SK-N-SH (cell line): ENCODE results near the gene TNFSF13. TPM values are rescaled to one million over a fixed set of nuclear protein-coding genes. Genes with fewer than 3 reads are reported as not detected.

Source experiments
- CTCF ChIA-PET: fragments of 300-600, 350-600 bp; formaldehyde crosslinking; extraction: SDS; loops from one replicate; lab custom pipeline; 2021; lab: Yijun Ruan, JAX
- POLR2A ChIA-PET: fragments of 350-600 bp; sonication (Branson Sonifier 250); formaldehyde crosslinking; extraction: SDS; loops from one replicate; lab custom pipeline; 2020; ENCODE audit warnings: antibody characterized with exemption, inconsistent platforms; lab: Yijun Ruan, JAX
- DNase-seq: peaks from one replicate; pipeline ENCODE4 v3.0.0; 2012
- H2AFZ ChIP-seq: fragments of 200-600 bp; sonication (generic); 2 replicates; pipeline ENCODE4 v1.8.1; 2016; ENCODE audit warnings: antibody characterized with exemption, mild to moderate bottlenecking, low read depth
- H3F3A ChIP-seq: fragments of 200-600 bp; sonication (generic); replicated peaks from 2 replicates; pipeline ENCODE3; 2016; ENCODE audit warnings: antibody characterized with exemption, mild to moderate bottlenecking; ENCODE audit not compliant: insufficient read depth
- H3K27ac ChIP-seq, 2 experiments: fragments of 200-500 bp in 1 of 2; fragments of 200-600 bp in 1 of 2; sonication (Bioruptor generic) in 1 of 2; sonication (generic), shearing (Covaris generic) in 1 of 2; 2 replicates each; pipeline versions ENCODE4 v1.5.1 to v1.6.1; 2014 to 2016; ENCODE audit warnings: low read depth in 2 of 2, inconsistent platforms in 1 of 2, low read length in 1 of 2, mild to moderate bottlenecking in 1 of 2, mixed read lengths in 1 of 2
- H3K27me3 ChIP-seq: fragments of 200-600 bp; sonication (generic), shearing (Covaris generic); 2 replicates; pipeline ENCODE4 v1.6.1; 2016; ENCODE audit warnings: mixed run types; ENCODE audit not compliant: insufficient read depth
- H3K36me3 ChIP-seq, 2 experiments: fragments of 200-500 bp in 1 of 2; fragments of 200-600 bp in 1 of 2; sonication (Bioruptor generic) in 1 of 2; sonication (generic) in 1 of 2; replicated peaks in 1 of 2; 2 replicates each; pipeline versions ENCODE3 to v1.5.1; 2014 to 2016; ENCODE audit warnings: low read length in 1 of 2, mild to moderate bottlenecking in 1 of 2; ENCODE audit not compliant: insufficient read depth in 2 of 2, control insufficient read depth in 1 of 2
- H3K4me1 ChIP-seq, 2 experiments: fragments of 200-500 bp in 1 of 2; fragments of 200-600 bp in 1 of 2; sonication (Bioruptor generic) in 1 of 2; sonication (generic), shearing (Covaris generic) in 1 of 2; 2 replicates each; pipeline versions ENCODE4 v1.5.1 to v1.6.1; 2014 to 2016; ENCODE audit warnings: low read depth in 1 of 2, low read length in 1 of 2, mixed run types in 1 of 2; ENCODE audit not compliant: insufficient read depth in 2 of 2, control insufficient read depth in 1 of 2
- H3K4me2 ChIP-seq: fragments of 200-600 bp; sonication (generic), shearing (Covaris generic); 2 replicates; pipeline ENCODE4 v1.6.1; 2017; ENCODE audit warnings: mixed run types
- H3K4me3 ChIP-seq, 2 experiments: fragments of 200-500 bp in 1 of 2; fragments of 200-600 bp in 1 of 2; sonication (Bioruptor generic) in 1 of 2; sonication (generic), shearing (Covaris generic) in 1 of 2; 2 replicates each; pipeline versions ENCODE4 v1.5.1 to v1.8.1; 2014 to 2016; ENCODE audit warnings: low read depth in 2 of 2, inconsistent platforms in 1 of 2, low read length in 1 of 2, mild to moderate bottlenecking in 1 of 2, mixed read lengths in 1 of 2, moderate library complexity in 1 of 2
- H3K79me2 ChIP-seq: fragments of 200-600 bp; sonication (generic); 2 replicates; pipeline ENCODE4 v1.8.1; 2017; ENCODE audit warnings: mild to moderate bottlenecking; ENCODE audit not compliant: insufficient read depth
- H3K9ac ChIP-seq: fragments of 200-600 bp; sonication (generic); 2 replicates; pipeline ENCODE4 v1.6.1; 2017; ENCODE audit warnings: mixed run types
- H3K9me2 ChIP-seq: fragments of 200-600 bp; sonication (generic); 2 replicates; pipeline ENCODE4 v1.6.1; 2017; ENCODE audit warnings: mixed run types
- H3K9me3 ChIP-seq: fragments of 200-600 bp; sonication (generic); 2 replicates; pipeline ENCODE4 v1.6.1; 2017; ENCODE audit warnings: mixed run types, mild to moderate bottlenecking, moderate library complexity
- H4K20me1 ChIP-seq: fragments of 200-600 bp; sonication (generic); 2 replicates; pipeline ENCODE4 v1.6.1; 2017; ENCODE audit warnings: mild to moderate bottlenecking, mixed run types; ENCODE audit not compliant: insufficient read depth
- CHD2 ChIP-seq: fragments of 150-350 bp; IDR thresholded peaks from 2 replicates; pipeline ENCODE4 v1.6.1; 2018; ENCODE audit warnings: low read length; ENCODE audit not compliant: partially characterized antibody
- EP300 ChIP-seq, 2 experiments: IDR thresholded peaks; 2 replicates each; pipeline versions ENCODE4 v1.4.0 to v1.6.1; 2012; ENCODE audit warnings: borderline replicate concordance in 1 of 2, low read depth in 1 of 2, low read length in 1 of 2
- FOXJ3 ChIP-seq: sonication (generic); formaldehyde crosslinking; IDR thresholded peaks from 2 replicates; pipeline ENCODE4 v1.5.1; 2020; ENCODE audit warnings: mild to moderate bottlenecking, missing genetic modification reagents
- GABPA ChIP-seq: IDR thresholded peaks from 2 replicates; pipeline ENCODE4 v1.4.0; 2012; ENCODE audit warnings: low read depth, mild to moderate bottlenecking
- NRF1 ChIP-seq: IDR thresholded peaks from 2 replicates; pipeline ENCODE4 v1.6.1; 2012; ENCODE audit warnings: low read depth, mild to moderate bottlenecking, low read length
- RCOR1 ChIP-seq: fragments of 150-350 bp; IDR thresholded peaks from 2 replicates; pipeline ENCODE4 v1.6.1; 2017; ENCODE audit warnings: antibody characterized with exemption, low read length
- REST ChIP-seq: IDR thresholded peaks from 2 replicates; pipeline ENCODE4 v1.6.1; 2012; ENCODE audit warnings: mild to moderate bottlenecking, low read depth, low read length, moderate library complexity
- RFX5 ChIP-seq: IDR thresholded peaks from 2 replicates; pipeline ENCODE4 v1.6.1; 2012; ENCODE audit warnings: mild to moderate bottlenecking, improper control_type of control experiment, low read length
- RXRA ChIP-seq: IDR thresholded peaks from 2 replicates; pipeline ENCODE4 v1.4.0; 2012; ENCODE audit warnings: low read depth, mild to moderate bottlenecking, borderline replicate concordance
- SIN3A ChIP-seq: IDR thresholded peaks from 2 replicates; pipeline ENCODE4 v1.6.1; 2012; ENCODE audit warnings: low read depth, mild to moderate bottlenecking, low read length, moderate library complexity, borderline replicate concordance
- SMC3 ChIP-seq: IDR thresholded peaks from 2 replicates; pipeline ENCODE4 v1.6.1; 2012; ENCODE audit warnings: low read depth, low read length, improper control_type of control experiment
- YY1 ChIP-seq: IDR thresholded peaks from 2 replicates; pipeline ENCODE4 v1.4.0; 2012; ENCODE audit warnings: low read depth, mild to moderate bottlenecking
- WGBS: methylation state at CpG from one replicate; pipeline ENCODE4 v1.1.6; 2017; ENCODE audit warnings: low lambda C conversion rate; 5-methylcytosine and 5-hydroxymethylcytosine counted together
- polyA plus RNA-seq, 3 experiments: library from polyadenylated mRNA; depleted of rRNA; stranded (reverse); fragments of >200 nt; gene quantifications; 2 replicates each; pipeline ENCODE4 v1.2.3, GENCODE V29; 2012
- TF ChIP-seq, protein P1 (sequence below): IDR thresholded peaks from 2 replicates; pipeline ENCODE4 v1.4.0; 2012; ENCODE audit warnings: low read depth, borderline replicate concordance
- TF ChIP-seq, protein P2 (sequence below): IDR thresholded peaks from 2 replicates; pipeline ENCODE4 v1.4.0; 2012; ENCODE audit warnings: low read depth

Gene TNFSF13
- polyA plus RNA-seq, 1 of the 3 experiments (the other 2 are of a cell fraction): 2.1 TPM

- POLR2A ChIA-PET: interaction anchor here (0.9 to 2.4 kb wide), 3 partner anchors 8 to 106 kb away, joined by 3 to 5 read pairs (median 3); partner anchors contain the start of genes FXR2 and TP53
- no peak overlapping the region for H3K9ac ChIP-seq
- TF ChIP-seq SIN3A (no peak), CHD2 (no peak), EP300 (IDR thresholded peaks at IDR 0.05; ENCODE audit: borderline replicate concordance in 1 of 2, low read depth in 1 of 2, low read length in 1 of 2) (no peak), NRF1 (no peak), GABPA (no peak), FOXJ3 (CRISPR knock-in tag) (no peak), REST (no peak), SMC3 (no peak), RXRA (no peak), RFX5 (no peak), RCOR1 (no peak), YY1 (no peak)
- TF ChIP-seq, protein P1, sequence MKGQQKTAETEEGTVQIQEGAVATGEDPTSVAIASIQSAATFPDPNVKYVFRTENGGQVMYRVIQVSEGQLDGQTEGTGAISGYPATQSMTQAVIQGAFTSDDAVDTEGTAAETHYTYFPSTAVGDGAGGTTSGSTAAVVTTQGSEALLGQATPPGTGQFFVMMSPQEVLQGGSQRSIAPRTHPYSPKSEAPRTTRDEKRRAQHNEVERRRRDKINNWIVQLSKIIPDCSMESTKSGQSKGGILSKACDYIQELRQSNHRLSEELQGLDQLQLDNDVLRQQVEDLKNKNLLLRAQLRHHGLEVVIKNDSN: no peak
- TF ChIP-seq, protein P2, sequence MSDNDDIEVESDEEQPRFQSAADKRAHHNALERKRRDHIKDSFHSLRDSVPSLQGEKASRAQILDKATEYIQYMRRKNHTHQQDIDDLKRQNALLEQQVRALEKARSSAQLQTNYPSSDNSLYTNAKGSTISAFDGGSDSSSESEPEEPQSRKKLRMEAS: no peak
- H3K27ac ChIP-seq: no peak overlapping the region
- H2AFZ ChIP-seq: no peak overlapping the region
- H3K27me3 ChIP-seq: no peaks in the 10 kb centered on the region
- peaks cover 33% of the 10 kb centered on the region for H4K20me1 ChIP-seq
- DNase-seq: no peak
- 89% methylated on average over 23 of the region's 23 CpGs for WGBS
- H3K36me3 ChIP-seq: peaks cover 31 to 35% of the 10 kb centered on the region in 2 experiments
- H3K9me3 ChIP-seq: no peaks in the 10 kb centered on the region
- CTCF ChIA-PET: interaction anchor here (1.2 to 2.5 kb wide), 3 partner anchors 8 to 107 kb away, joined by 3 to 18 read pairs (median 10); partner anchors contain the start of genes FXR2, SOX15, TP53 and WRAP53
- peaks cover 22 to 24% of the 10 kb centered on the region in 2 experiments; a peak in 2 of 4 replicates for H3K4me1 ChIP-seq
- peaks cover 72% of the 10 kb centered on the region for H3K79me2 ChIP-seq
- no peak overlapping the region for H3K4me3 ChIP-seq
- peaks cover 42% of the 10 kb centered on the region for H3F3A ChIP-seq
- H3K4me2 ChIP-seq: no peak overlapping the region
- no peaks in the 10 kb centered on the region for H3K9me2 ChIP-seq
Observed at GRCh38 chr17:7580604-7581575, 22.3 kb downstream of the TNFSF13 start.
